IMR-90 (cell line): ENCODE data around the gene CCDC40. TPM values are rescaled to one million over a fixed set of nuclear protein-coding genes. Genes with fewer than 3 reads are reported as not detected.

ENCODE experiments used
- ATAC-seq: fragments of 200-7000 bp; cut with Tn5 transposase; 2 replicates; pipeline ENCODE4 v1.9.1; 2020; ENCODE audit warnings: low read depth, mild to moderate bottlenecking, moderate library complexity
- BruUV-seq: library from RNA; stranded (reverse); fragments of 400-500 nt; replicated peaks from 2 replicates; lab custom pipeline; 2021; lab: Mats Ljungman, UMichigan
- CTCF ChIA-PET: fragments of 300-600 bp; formaldehyde crosslinking; extraction: SDS; loops from one replicate; lab custom pipeline; 2021; ENCODE audit warnings: antibody characterized with exemption; lab: Yijun Ruan, JAX
- POLR2A ChIA-PET: fragments of 300-600 bp; sonication (Branson Sonifier 250); formaldehyde crosslinking; loops from one replicate; lab custom pipeline; 2022; ENCODE audit warnings: antibody characterized with exemption; ENCODE audit not compliant: unreplicated experiment; lab: Charles Lee
- DNase-seq: peaks from one replicate; pipeline ENCODE4 v3.0.0; 2013
- H2AFZ ChIP-seq: replicated peaks from 2 replicates; pipeline ENCODE3; 2013; ENCODE audit warnings: low read length, mild to moderate bottlenecking; ENCODE audit not compliant: poor library complexity
- H2AK5ac ChIP-seq: 2 replicates; pipeline ENCODE4 v1.6.1; 2013; ENCODE audit warnings: low read depth, low read length, inconsistent platforms
- H2AK9ac ChIP-seq: replicated peaks from 2 replicates; pipeline ENCODE3; 2013; ENCODE audit warnings: mild to moderate bottlenecking, low read depth, low read length, moderate library complexity; ENCODE audit not compliant: poor library complexity
- H2BK120ac ChIP-seq: 2 replicates; pipeline ENCODE4 v1.6.1; 2013; ENCODE audit warnings: low read depth, low read length, inconsistent platforms
- H2BK15ac ChIP-seq: 3 replicates; pipeline ENCODE4 v1.6.1; 2013; ENCODE audit warnings: low read depth, low read length, inconsistent platforms
- H2BK20ac ChIP-seq: 2 replicates; pipeline ENCODE4 v1.6.1; 2013; ENCODE audit warnings: low read depth, mild to moderate bottlenecking, inconsistent platforms, low read length, moderate library complexity
- H2BK5ac ChIP-seq: 2 replicates; pipeline ENCODE4 v1.6.1; 2013; ENCODE audit warnings: mild to moderate bottlenecking, low read depth, low read length, inconsistent platforms; ENCODE audit not compliant: poor library complexity, severe bottlenecking
- H3K14ac ChIP-seq: replicated peaks from 2 replicates; pipeline ENCODE4 v1.6.1; 2013; ENCODE audit warnings: low read depth, low read length, inconsistent platforms
- H3K18ac ChIP-seq: 2 replicates; pipeline ENCODE4 v1.6.1; 2013; ENCODE audit warnings: low read depth, low read length, control low read depth
- H3K23ac ChIP-seq: 2 replicates; pipeline ENCODE4 v1.6.1; 2013; ENCODE audit warnings: low read depth, low read length, inconsistent platforms
- H3K27ac ChIP-seq: 2 replicates; pipeline ENCODE4 v1.5.1; 2013; ENCODE audit warnings: mild to moderate bottlenecking, control low read depth, low read length; ENCODE audit not compliant: insufficient read depth
- H3K27me3 ChIP-seq: 2 replicates; pipeline ENCODE4 v1.6.1; 2013; ENCODE audit warnings: low read length; ENCODE audit not compliant: control insufficient read depth, insufficient read depth
- H3K36me3 ChIP-seq: 2 replicates; pipeline ENCODE4 v1.6.1; 2013; ENCODE audit warnings: low read length, mixed read lengths; ENCODE audit not compliant: control insufficient read depth, insufficient read depth
- H3K4ac ChIP-seq: 2 replicates; pipeline ENCODE4 v1.6.1; 2013; ENCODE audit warnings: low read depth, low read length, inconsistent platforms
- H3K4me1 ChIP-seq: 2 replicates; pipeline ENCODE4 v1.6.1; 2013; ENCODE audit warnings: low read length, mixed read lengths; ENCODE audit not compliant: control insufficient read depth, insufficient read depth
- H3K4me2 ChIP-seq: 2 replicates; pipeline ENCODE4 v1.6.1; 2013; ENCODE audit warnings: low read depth, mild to moderate bottlenecking, control low read depth, low read length, moderate library complexity
- H3K4me3 ChIP-seq: 2 replicates; pipeline ENCODE4 v1.5.1; 2013; ENCODE audit warnings: low read depth, mild to moderate bottlenecking, control low read depth, low read length, moderate library complexity; ENCODE audit not compliant: insufficient read depth
- H3K56ac ChIP-seq: 2 replicates; pipeline ENCODE4 v1.6.1; 2013; ENCODE audit warnings: low read length, inconsistent platforms; ENCODE audit not compliant: insufficient read depth; ENCODE audit errors: extremely low read depth
- H3K79me1 ChIP-seq, 2 experiments: 2 replicates each; pipeline ENCODE4 v1.6.1; 2013; ENCODE audit warnings: low read length in 2 of 2, inconsistent platforms in 1 of 2, low read depth in 1 of 2
- H3K9ac ChIP-seq: 2 replicates; pipeline ENCODE4 v1.6.1; 2013; ENCODE audit warnings: low read depth, low read length, control low read depth
- H3K9me1 ChIP-seq: 2 replicates; pipeline ENCODE4 v1.6.1; 2013; ENCODE audit warnings: low read length, inconsistent platforms; ENCODE audit not compliant: insufficient read depth
- H3K9me3 ChIP-seq: 2 replicates; pipeline ENCODE4 v1.6.1; 2013; ENCODE audit warnings: low read length; ENCODE audit not compliant: control insufficient read depth, insufficient read depth
- H4K20me1 ChIP-seq: 2 replicates; pipeline ENCODE4 v1.6.1; 2013; ENCODE audit warnings: low read length, inconsistent platforms; ENCODE audit not compliant: insufficient read depth
- H4K5ac ChIP-seq: 2 replicates; pipeline ENCODE4 v1.6.1; 2013; ENCODE audit warnings: mild to moderate bottlenecking, low read depth, low read length, control low read depth
- H4K8ac ChIP-seq, 2 experiments: 2 replicates each; pipeline ENCODE4 v1.6.1; 2013; ENCODE audit warnings: low read depth in 2 of 2, low read length in 2 of 2, control low read depth in 1 of 2, inconsistent platforms in 1 of 2
- H4K91ac ChIP-seq: 2 replicates; pipeline ENCODE4 v1.6.1; 2013; ENCODE audit warnings: low read depth, low read length, inconsistent platforms; ENCODE audit not compliant: insufficient read depth
- CHD1 ChIP-seq: IDR thresholded peaks from 2 replicates; pipeline ENCODE4 v1.6.1; 2012; ENCODE audit warnings: low read depth, low read length, improper control_type of control experiment
- ELK1 ChIP-seq: fragments of 150-350 bp; IDR thresholded peaks from 2 replicates; pipeline ENCODE4 v1.6.1; 2016; ENCODE audit warnings: low read depth, mild to moderate bottlenecking, low read length, moderate library complexity, borderline replicate concordance
- FOS ChIP-seq: fragments of 150-350 bp; IDR thresholded peaks from 2 replicates; pipeline ENCODE4 v1.6.1; 2016; ENCODE audit warnings: low read depth, low read length
- MXI1 ChIP-seq: IDR thresholded peaks from 2 replicates; pipeline ENCODE4 v1.6.1; 2012; ENCODE audit warnings: low read depth, mild to moderate bottlenecking, low read length, moderate library complexity, borderline replicate concordance
- RAD21 ChIP-seq: IDR thresholded peaks from 2 replicates; pipeline ENCODE4 v1.6.1; 2012; ENCODE audit warnings: low read length, improper control_type of control experiment
- WGBS, 2 experiments: methylation state at CpG; one replicate each; pipeline versions ENCODE4 v1.1.5 to v1.1.7; 2013; ENCODE audit warnings: missing lambda C conversion rate in 2 of 2; ENCODE audit not compliant: insufficient read length in 1 of 2; ENCODE audit errors: extremely low coverage in 2 of 2; 5-methylcytosine and 5-hydroxymethylcytosine counted together
- dilution Hi-C: fragments of 300-500 bp; cut with HindIII; formaldehyde crosslinking; loops from one replicate; pipeline ENCODE4 v1.14.3; 2018; ENCODE audit warnings: low sequenced_read_pairs; ENCODE audit not compliant: unreplicated experiment
- in situ Hi-C: fragments of 300-500 bp; cut with MboI; formaldehyde crosslinking; loops from 3 replicates; pipeline ENCODE4 v1.14.3; 2019; ENCODE audit warnings: low sequenced_read_pairs, inconsistent platforms, mixed read lengths
- intact Hi-C: fragments of 100-400 bp; cut with micrococcal nuclease; formaldehyde crosslinking; loops from 2 replicates; pipeline ENCODE4 v1.10.0; 2022
- polyA plus RNA-seq, 3 experiments: library from polyadenylated mRNA; depleted of rRNA; stranded (reverse); fragments of >200 nt; gene quantifications; 2 replicates each; pipeline ENCODE4 v1.2.3, GENCODE V29; 2012; ENCODE audit warnings: low replicate concordance in 1 of 3
- total RNA-seq: library from RNA; depleted of rRNA; stranded (reverse); fragments of >200 nt; gene quantifications from 2 replicates; pipeline ENCODE4 v1.2.3, GENCODE V29; 2012

Gene CCDC40
- total and polyA plus RNA-seq, 2 of the 4 experiments (the other 2 are of a cell fraction) = 0.90 to 4.7 TPM

- Histone ChIP-seq H2AK5ac (no peak overlapping the region), H2AFZ (no peak overlapping the region), H3K4me3 (no peak overlapping the region), H3K14ac (no peak overlapping the region), H2BK15ac (no peak overlapping the region), H3K23ac (no peak overlapping the region), H3K9me1 (peaks cover 7% of the 10 kb centered on the region), H3K18ac (no peak overlapping the region), H2BK120ac (no peak overlapping the region), H4K20me1 (no peaks in the 10 kb centered on the region), H3K27me3 (no peaks in the 10 kb centered on the region), H3K4me1 (peaks cover 5% of the 10 kb centered on the region), H3K79me1 (no peaks in the 10 kb centered on the region), H3K9me3 (no peaks in the 10 kb centered on the region), H4K5ac (no peak overlapping the region), H2AK9ac (no peak overlapping the region), H3K27ac (no peak overlapping the region), H3K56ac (no peak overlapping the region), H4K91ac (no peak overlapping the region), H4K8ac (no peak overlapping the region), H3K9ac (no peak overlapping the region), H2BK5ac (no peak overlapping the region), H3K4ac (no peak overlapping the region), H3K36me3 (peaks cover 3% of the 10 kb centered on the region; the same call in 1 of the 2 replicates), H2BK20ac (no peak overlapping the region), H3K4me2 (no peak overlapping the region)
- DNase-seq (no peak), ATAC-seq (no peak)
- POLR2A ChIA-PET = no interaction called here
- BruUV-seq = no TSS peak
- WGBS, 2 experiments = 80% methylated on average over 1 of the region's 7 CpGs; no CpG with 5 or more reads in 1 of the 2 experiments
- no peak for TF ChIP-seq MXI1
- no peak for TF ChIP-seq RAD21
- no peak for TF ChIP-seq ELK1
- no peak for TF ChIP-seq CHD1
- no peak for TF ChIP-seq FOS
- CTCF ChIA-PET = interaction anchor here (0.5 to 1.5 kb wide), 2 partner anchors 10 to 1076 kb away, joined by 3 to 5 read pairs; no protein-coding TSS in a partner anchor
- intact Hi-C loops = no loop called here
- in situ Hi-C loops = no loop called here
- dilution Hi-C loops = no loop called here
These were observed 78.3 kb downstream of the CCDC40 start for GRCh38 chr17:80114758-80115157.
